Measurements from ENCODE around the gene NPY1R.

Gene NPY1R

DNA sequence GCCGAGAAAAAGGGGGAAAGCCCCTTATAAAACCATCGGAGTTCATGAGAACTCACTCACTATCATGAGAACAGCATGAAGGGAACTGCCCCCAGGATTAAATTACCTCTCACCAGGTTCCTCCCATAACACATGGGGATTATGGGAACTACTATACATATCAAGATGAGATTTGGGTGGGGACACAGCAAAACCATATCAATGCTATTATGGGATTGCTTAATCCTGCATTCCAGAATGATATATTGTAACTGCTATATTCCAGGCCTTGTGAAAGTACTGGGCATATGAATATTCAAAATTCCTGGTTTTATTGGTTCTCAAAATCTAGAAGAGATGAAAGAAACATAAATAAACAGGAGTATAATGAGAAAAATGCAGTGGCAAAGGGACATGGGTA lies 29.3 kb downstream of the NPY1R start:
- TF ChIP-seq, protein P1, sequence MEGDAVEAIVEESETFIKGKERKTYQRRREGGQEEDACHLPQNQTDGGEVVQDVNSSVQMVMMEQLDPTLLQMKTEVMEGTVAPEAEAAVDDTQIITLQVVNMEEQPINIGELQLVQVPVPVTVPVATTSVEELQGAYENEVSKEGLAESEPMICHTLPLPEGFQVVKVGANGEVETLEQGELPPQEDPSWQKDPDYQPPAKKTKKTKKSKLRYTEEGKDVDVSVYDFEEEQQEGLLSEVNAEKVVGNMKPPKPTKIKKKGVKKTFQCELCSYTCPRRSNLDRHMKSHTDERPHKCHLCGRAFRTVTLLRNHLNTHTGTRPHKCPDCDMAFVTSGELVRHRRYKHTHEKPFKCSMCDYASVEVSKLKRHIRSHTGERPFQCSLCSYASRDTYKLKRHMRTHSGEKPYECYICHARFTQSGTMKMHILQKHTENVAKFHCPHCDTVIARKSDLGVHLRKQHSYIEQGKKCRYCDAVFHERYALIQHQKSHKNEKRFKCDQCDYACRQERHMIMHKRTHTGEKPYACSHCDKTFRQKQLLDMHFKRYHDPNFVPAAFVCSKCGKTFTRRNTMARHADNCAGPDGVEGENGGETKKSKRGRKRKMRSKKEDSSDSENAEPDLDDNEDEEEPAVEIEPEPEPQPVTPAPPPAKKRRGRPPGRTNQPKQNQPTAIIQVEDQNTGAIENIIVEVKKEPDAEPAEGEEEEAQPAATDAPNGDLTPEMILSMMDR (IDR thresholded peaks at IDR 0.05) = no peak
- no peak overlapping the region for H3K27ac ChIP-seq
- H3K4me1 ChIP-seq = no peaks in the 10 kb centered on the region
- H3K36me3 ChIP-seq = no peaks in the 10 kb centered on the region
- H3K9me3 ChIP-seq = peaks cover 0 to 7% (median 5%) of the 10 kb centered on the region in 3 donors
- intact Hi-C loops (cut with DNase I; ENCODE audit: low total_unique reads) = no loop called here
- no peak for DNase-seq
- H3K4me3 ChIP-seq = no peak overlapping the region
- H3K27me3 ChIP-seq = no peaks in the 10 kb centered on the region

DNA sequence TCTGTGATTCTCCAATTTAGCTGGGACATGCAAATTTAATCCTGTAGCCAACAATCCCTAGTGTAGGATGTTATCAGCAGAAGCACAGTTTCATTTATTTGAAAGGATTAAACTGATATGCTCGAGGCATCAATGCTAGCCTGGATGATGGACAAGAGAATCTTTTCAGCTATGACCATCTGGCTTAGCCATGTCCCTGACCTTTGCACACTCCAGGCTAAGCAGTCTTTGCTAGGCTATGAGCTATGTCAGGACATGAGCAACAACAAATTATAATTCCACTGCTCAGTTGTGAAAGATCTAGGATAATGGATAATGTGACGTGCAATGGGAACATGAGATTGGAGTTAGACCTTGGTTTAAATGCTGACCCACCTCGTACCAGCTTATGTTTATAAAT lies 32.0 kb downstream of the NPY1R start:
- Histone ChIP-seq H3K4me1 (no peaks in the 10 kb centered on the region), H3K36me3 (no peaks in the 10 kb centered on the region), H3K4me3 (no peak overlapping the region), H3K9me3 (peaks cover 0 to 7% (median 5%) of the 10 kb centered on the region in 3 donors), H3K27me3 (no peaks in the 10 kb centered on the region), H3K27ac (no peak overlapping the region)
- DNase-seq = no peak
- TF ChIP-seq, protein P1 (IDR thresholded peaks at IDR 0.05) = no peak
- intact Hi-C loops (cut with DNase I; ENCODE audit: low total_unique reads) = no loop called here

DNA sequence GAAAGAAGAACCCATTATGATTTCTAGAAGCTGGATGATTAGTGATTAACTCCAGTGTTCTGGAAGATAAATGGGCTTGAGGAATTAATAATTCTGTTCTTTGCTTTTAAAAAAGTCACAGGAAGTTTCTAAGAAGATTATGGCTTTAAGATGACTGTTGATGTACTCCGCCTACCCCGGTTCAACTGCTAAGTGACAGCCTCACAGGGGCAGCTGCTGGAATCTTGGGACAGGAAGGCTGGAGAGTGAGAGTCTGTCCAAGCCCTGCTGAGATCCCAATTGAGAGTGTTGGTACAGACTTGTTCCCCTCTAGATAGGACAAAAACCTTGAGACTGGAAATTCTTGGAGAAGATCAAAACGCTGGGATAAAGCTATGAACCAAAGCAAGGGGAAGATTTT lies 37.3 kb downstream of the NPY1R start:
- Histone ChIP-seq H3K36me3 (no peaks in the 10 kb centered on the region), H3K4me1 (no peaks in the 10 kb centered on the region), H3K27ac (no peak overlapping the region), H3K4me3 (no peak overlapping the region), H3K27me3 (no peaks in the 10 kb centered on the region), H3K9me3 (peaks cover 0 to 7% (median 5%) of the 10 kb centered on the region in 3 donors)
- no peak for DNase-seq
- intact Hi-C loops (cut with DNase I; ENCODE audit: low total_unique reads) = no loop called here
- TF ChIP-seq, protein P1 (IDR thresholded peaks at IDR 0.05) = no peak

DNA sequence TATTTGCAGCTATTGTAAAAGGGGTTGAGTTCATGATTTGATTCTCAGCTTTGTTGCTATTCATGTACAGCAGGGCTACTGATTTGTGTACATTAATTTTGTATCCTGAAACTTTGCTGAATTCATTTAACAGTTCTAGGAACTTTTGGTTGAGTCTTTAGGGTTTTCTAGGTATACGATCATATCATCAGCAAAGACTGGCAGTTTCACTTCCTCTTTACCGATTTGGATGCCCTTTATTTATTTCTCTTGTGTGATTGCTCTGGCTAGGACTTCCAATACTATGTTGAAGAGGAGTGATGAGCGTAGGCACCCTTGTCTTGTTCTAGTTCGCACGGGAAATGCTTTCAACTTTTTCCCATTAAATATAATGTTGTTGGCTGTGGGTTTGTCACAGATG lies 48.1 kb downstream of the NPY1R start:
- DNase-seq = no peak
- H3K27me3 ChIP-seq = no peaks in the 10 kb centered on the region
- no peaks in the 10 kb centered on the region for H3K4me1 ChIP-seq
- H3K4me3 ChIP-seq = no peak overlapping the region
- intact Hi-C loops (cut with DNase I; ENCODE audit: low total_unique reads) = no loop called here
- TF ChIP-seq, protein P1 (IDR thresholded peaks at IDR 0.05) = no peak
- H3K36me3 ChIP-seq = no peaks in the 10 kb centered on the region
- no peak overlapping the region for H3K27ac ChIP-seq
- no peaks in the 10 kb centered on the region for H3K9me3 ChIP-seq

DNA sequence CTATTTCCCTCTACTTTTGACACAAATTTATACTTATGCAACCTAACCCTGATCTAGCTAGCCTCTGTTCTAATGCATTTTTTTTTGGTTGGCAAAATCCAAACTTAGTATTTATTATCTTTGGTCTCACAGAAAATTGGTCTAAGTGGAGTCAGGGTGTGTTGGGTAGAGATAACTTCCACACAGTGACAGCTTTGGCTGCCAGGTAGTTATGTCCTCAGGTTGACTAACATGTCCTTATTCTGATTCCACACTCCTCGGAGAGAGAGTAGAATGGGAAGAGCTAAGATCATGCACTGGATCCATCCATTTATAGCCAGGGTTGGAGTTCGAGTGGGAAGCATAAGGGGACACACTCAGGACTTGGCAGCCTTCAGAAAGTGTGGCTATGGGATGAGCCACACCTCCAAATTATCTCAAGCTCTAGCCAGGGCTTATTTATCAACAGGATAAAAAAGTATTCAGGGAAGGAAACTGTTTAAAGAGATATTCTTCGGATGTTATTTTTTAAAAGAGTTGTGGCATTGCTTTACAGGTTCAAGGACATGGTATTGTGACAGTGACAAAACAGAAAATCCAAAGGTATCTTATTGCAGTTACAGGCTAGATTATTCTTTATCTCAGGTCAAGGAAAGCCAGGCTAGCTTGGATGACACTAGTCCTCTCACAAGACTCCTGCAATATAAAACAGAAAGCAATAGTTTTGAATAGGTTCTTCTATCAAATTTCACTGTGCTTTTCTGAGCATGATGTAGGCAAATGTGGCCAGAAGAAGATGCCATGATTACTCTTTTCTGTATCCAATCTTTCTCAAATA lies 51.5 kb downstream of the NPY1R start:
- TF ChIP-seq, protein P1 (IDR thresholded peaks at IDR 0.05) = no peak
- no peak for DNase-seq
- no peaks in the 10 kb centered on the region for H3K9me3 ChIP-seq
- H3K36me3 ChIP-seq = no peaks in the 10 kb centered on the region
- no peak overlapping the region for H3K4me3 ChIP-seq
- no peaks in the 10 kb centered on the region for H3K27me3 ChIP-seq
- no peaks in the 10 kb centered on the region for H3K4me1 ChIP-seq
- intact Hi-C loops (cut with DNase I; ENCODE audit: low total_unique reads) = no loop called here
- H3K27ac ChIP-seq = no peak overlapping the region

Measured in tibial artery (tissue), 4 donors.